Right lobe of liver (tissue), 4 donors: ENCODE data around the gene PTOV1.

Experiments
- POLR2A ChIP-seq: fragments of 450-650 bp; IDR thresholded peaks from one replicate; pipeline ENCODE4 v1.6.1; 2017; ENCODE audit warnings: antibody characterized with exemption, mild to moderate bottlenecking
- TF ChIP-seq, protein P1 (sequence below), 4 donors: fragments of 200-600 bp in 3 of 4; fragments of 450-650 bp in 1 of 4; IDR thresholded peaks; one replicate each; pipeline versions ENCODE4 v1.5.1 to v1.8.0; 2016 to 2022; ENCODE audit warnings: antibody characterized with exemption in 4 of 4, mild to moderate bottlenecking in 2 of 4
- donor health status: DM: no; HTN: no; CAD: no.
- donor health status: DM: no; HTN: no; CAD: no.
- donor health status: DM: no; HTN: yes; CAD: no.

DNA sequence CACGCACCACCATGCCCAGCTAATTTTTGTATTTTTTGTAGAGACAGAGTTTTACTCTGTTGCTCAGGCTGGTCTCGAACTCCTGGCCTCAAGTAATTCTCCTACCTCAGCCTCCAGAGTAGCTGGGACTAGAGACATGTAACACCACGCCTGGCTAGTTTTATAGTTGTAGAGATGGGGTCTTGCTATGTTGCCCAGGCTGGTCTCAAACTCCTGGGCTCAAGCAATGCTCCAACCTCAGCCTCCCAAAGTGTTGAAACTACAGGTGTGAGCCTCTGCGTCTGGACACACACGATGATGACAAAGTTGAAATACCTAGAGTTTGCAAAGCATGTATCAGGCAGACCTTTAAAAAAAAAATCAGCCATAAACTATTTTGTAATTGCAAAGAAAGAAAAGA lies 4.6 kb upstream of the PTOV1 start:
- no peak for TF ChIP-seq POLR2A
- TF ChIP-seq, protein P1, sequence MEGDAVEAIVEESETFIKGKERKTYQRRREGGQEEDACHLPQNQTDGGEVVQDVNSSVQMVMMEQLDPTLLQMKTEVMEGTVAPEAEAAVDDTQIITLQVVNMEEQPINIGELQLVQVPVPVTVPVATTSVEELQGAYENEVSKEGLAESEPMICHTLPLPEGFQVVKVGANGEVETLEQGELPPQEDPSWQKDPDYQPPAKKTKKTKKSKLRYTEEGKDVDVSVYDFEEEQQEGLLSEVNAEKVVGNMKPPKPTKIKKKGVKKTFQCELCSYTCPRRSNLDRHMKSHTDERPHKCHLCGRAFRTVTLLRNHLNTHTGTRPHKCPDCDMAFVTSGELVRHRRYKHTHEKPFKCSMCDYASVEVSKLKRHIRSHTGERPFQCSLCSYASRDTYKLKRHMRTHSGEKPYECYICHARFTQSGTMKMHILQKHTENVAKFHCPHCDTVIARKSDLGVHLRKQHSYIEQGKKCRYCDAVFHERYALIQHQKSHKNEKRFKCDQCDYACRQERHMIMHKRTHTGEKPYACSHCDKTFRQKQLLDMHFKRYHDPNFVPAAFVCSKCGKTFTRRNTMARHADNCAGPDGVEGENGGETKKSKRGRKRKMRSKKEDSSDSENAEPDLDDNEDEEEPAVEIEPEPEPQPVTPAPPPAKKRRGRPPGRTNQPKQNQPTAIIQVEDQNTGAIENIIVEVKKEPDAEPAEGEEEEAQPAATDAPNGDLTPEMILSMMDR (IDR thresholded peaks at IDR 0.05) = no peak
